Measurements from ENCODE around the gene ROBO1.

GRCh38 chr3:78912687-78913086 lies 855.1 kb downstream of the ROBO1 start:
- no peak for TF ChIP-seq CTCF (IDR thresholded peaks at IDR 0.05; ENCODE audit: low read length)
- TF ChIP-seq EZH2phosphoT487 (IDR thresholded peaks at IDR 0.05; ENCODE audit: low read length) = no peak
- TF ChIP-seq EZH2 (optimal IDR thresholded peaks at IDR 0.05; ENCODE audit: low read depth, low read length) = no peak

Data from MM.1S (cell line).